ENCODE measurements around the gene CCDC127.
"Not testable (repeated sequence)": the region's sequence is repeated elsewhere in the genome, so short reads cannot be mapped to it uniquely, and the experiment has no call there.

CCDC127 gene

DNA sequence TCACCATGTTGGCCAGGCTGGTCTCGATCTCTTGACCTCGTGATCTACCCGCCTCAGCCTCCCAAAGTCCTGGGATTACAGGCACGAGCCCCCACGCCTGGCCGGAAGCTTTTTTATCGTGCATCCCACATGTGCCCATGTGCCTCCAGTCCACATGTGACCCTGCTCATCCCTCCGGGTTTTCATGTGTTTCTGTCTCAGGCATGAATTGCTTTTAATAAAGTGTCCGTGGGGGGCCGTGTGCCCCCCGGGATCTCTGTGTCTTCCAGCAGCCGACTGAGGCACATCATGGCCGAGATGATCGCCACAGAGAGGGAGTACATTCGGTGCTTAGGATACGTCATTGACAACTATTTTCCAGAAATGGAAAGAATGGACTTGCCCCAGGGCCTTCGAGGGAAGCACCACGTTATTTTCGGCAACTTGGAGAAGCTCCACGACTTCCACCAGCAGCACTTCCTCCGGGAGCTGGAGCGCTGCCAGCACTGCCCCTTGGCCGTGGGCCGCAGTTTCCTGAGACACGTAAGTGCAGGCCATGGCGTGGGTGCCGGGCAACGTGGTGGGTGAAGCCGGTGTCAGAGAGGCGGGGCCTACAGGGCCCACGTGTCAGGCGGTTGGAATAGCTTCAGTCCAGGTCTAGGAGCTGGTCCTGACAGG is 48.8 kb downstream of the CCDC127 start:
- DNase-seq, result no peak

- DNase-seq, result no peak
Observed at GRCh38 chr5:167982-168660, 49.8 kb downstream of the CCDC127 start.

DNA sequence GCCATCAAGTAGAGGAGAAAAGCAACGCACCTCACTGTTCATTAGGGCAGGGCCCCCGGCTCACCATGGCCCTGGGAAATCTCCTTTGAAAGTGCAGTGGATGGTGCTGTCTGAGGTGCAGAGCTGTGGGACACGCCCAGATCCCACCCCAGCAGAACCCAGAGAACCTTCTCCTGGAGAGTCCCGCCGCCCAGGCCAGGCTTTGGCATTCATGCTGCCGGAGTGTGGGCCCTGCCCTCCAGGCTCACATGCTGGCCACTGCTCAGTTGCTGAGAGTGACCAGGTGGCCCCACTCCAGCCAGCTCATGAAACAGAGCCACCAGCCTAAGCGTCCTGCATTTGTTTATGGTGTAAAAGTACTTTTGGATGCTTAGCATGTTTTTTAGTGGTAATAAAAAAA is 50.4 kb downstream of the CCDC127 start:
- no peak for DNase-seq

DNA sequence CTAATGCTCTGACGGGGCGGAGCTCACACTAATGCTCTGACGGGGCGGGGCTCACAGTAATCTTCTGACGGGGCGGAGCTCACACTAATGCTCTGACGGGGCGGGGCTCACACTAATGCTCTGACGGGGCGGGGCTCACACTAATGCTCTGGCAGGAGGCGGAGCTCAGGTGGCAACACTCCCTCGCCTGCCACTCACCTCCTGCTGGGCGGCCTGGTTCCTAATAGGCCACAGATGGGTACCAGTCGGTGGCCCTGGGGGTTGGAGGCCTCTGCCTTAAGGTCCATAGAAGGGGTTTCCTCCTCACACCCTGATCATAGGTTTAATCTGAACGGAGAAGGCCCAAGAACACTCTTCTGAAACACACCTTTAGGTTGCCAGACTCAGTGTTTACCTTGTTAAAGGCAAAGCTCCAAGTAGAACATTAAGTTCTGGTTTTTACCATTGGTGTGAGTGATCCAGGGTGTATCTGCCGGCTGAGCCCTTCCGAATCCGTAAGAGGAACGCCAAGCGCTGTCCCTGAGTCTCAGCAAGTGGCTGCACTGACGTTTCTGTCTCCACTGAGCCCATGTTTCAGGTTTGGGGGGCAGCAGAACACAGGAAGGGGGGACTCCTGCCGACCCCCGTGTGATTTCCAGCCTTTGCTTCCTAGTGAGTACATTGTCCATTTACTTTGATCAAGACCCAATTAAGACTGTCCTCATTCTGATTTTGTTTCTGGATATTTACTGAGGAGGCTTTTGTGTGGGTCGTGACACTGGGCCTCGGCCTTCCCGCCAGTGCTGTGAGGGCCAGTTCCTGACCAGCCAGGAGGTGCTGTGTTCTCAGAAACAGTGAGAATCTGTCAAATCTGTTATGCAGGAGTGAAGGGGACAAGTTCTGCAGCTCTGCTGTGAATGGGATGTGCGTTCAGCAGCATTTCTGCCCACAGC is 51.2 kb downstream of the CCDC127 start:
- no peak for DNase-seq

DNA sequence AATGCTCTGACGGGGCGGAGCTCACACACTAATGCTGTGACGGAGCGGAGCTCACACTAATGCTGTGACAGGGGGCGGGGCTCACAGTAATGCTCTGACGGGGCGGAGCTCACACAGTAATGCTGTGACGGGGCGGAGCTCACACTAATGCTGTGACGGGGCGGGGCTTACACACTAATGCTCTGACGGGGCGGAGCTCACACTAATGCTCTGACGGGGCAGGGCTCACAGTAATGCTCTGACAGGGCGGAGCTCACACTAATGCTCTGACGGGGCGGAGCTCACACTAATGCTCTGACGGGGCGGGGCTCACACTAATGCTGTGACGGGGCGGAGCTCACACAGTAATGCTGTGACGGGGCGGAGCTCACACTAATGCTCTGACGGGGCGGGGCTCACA is 53.2 kb downstream of the CCDC127 start:
- not testable (repeated sequence) for DNase-seq

DNA sequence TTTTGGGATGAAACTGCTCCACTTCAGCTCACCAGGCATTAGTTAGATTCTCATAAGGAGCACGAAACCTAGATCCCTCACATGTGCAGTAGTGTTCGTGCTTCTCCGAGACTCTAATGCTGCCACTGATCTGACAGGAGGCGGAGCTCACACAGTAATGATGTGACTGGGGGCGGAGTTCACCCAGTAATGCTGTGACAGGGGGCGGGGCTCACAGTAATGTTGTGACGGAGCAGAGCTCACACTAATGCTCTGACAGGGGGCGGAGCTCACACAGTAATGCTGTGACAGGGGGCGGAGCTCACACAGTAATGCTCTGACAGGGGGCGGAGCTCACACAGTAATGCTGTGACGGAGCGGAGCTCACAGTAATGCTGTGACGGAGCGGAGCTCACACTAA is 53.7 kb downstream of the CCDC127 start:
- DNase-seq, result no peak

GRCh38 chr5:163841-164240 is 54.1 kb downstream of the CCDC127 start:
- no peak for DNase-seq

DNA sequence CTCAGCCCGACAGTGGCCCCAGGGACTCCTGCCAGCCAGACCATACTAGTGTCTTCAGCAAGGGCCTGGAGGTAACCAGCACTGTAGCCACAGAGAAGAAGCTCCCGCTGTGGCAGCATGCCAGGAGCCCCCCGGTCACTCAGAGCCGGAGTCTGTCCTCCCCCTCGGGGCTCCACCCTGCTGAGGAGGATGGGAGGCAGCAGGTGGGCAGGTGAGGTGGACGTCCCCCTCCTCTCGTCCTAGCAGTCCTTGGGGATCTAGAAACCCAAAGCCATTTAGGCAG is 54.7 kb downstream of the CCDC127 start:
- DNase-seq, result no peak

DNA sequence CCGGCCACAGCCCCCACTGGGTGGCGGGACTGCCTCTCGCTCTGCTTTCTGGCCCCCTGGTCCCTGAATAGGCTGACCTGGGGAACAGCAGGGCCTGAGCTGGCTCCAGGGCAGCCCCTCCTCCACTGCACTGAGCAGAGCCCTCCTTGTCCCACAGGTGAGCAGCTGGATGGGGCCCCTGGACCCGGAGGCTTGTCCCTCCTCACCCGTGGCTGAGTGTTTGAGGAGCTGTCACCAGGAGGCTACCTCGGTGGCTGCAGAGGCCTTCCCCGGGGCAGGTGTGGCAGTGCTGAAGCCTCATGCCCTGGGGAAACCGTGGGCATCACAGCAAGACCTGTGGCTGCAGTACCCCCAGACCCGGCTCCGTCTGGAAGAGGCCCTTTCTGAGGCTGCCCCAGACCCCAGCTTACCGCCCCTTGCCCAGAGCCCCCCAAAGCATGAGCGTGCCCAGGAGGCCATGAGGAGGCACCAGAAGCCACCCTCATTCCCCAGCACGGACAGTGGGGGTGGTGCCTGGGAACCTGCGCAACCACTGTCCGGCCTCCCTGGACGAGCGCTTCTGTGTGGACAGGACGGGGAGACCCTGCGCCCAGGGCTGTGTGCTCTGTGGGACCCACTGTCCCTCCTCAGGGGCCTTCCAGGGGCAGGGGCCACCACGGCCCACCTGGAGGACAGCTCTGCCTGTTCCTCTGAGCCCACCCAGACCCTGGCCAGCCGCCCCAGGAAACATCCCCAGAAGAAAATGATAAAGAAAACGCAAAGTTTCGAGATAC is 55.2 kb downstream of the CCDC127 start:
- no peak for DNase-seq

GRCh38 chr5:162190-162564 is 55.8 kb downstream of the CCDC127 start:
- DNase-seq, result no peak

DNA sequence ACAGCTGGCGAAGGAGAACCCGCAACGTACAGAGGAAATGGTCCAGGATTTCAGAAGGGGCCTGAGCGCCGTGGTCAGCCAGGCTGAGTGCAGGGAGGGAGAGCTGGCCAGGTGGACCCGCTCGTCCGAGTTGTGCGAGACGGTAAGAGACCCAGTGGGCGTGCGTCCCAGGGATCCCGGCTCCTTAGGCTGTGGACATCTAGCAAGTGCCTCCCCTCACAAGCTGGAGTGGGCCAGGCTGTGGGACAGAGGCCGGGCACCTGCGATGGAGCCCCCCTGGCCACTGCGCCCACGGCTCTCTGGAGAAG is 56.2 kb downstream of the CCDC127 start:
- no peak for DNase-seq

DNA sequence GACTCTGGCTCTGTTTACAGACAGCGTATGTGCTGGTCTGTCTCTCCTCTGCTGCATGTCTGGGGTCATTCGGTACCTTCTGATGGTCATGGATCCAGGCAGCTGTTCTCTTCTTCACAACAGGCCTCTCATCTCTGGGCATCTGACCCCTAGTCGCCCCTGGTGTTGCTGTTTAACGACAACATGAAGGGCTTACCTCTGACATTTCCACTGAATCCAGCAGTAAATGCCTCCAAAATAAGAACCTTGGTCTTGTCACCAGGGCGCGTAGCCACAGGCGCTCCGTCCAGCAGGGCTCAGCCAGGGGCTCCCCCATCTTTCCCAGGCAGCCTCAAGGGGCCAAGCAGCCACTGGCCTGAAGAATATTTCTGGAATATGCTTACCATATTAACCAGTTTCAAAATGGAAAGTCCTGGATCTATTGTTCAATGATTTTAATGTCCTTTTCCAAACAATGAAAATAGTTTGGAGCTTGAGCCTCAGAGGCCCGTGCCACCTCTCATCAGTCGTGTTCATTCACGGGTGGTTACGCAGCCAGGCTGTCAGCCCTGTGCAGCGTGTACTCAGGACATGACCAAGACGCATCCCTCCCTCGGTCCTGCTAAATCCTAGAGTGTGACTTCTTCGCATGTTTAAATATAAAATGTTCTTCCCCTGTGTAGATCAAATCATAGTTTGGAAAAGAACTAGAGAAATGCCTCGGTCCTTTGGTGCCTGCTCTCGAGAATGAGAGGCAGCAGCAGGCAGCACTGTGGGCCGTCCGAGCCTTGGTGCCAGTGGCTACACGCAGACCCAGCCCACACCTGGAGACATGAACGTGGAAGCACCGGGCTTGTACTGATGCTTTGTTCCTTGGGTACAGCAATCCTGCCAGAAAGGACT is 56.8 kb downstream of the CCDC127 start:
- DNase-seq, result no peak

DNA sequence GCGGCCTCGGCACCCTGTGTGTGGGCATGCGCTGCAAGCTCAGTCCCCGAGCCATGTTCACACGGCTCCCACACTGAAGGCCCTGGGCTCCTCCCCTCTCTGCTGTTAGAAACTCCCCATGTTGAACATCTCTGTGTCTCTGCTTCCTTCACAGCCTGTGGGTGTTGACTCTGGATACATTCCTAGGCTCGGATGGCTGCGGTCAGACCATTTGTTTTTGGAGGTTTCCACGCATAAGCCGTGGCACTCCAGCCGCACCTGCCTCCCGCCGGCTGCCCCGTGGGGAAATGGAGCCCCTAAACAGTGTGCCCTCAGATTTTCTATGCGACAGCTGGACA is 57.8 kb downstream of the CCDC127 start:
- DNase-seq, result no peak

DNA sequence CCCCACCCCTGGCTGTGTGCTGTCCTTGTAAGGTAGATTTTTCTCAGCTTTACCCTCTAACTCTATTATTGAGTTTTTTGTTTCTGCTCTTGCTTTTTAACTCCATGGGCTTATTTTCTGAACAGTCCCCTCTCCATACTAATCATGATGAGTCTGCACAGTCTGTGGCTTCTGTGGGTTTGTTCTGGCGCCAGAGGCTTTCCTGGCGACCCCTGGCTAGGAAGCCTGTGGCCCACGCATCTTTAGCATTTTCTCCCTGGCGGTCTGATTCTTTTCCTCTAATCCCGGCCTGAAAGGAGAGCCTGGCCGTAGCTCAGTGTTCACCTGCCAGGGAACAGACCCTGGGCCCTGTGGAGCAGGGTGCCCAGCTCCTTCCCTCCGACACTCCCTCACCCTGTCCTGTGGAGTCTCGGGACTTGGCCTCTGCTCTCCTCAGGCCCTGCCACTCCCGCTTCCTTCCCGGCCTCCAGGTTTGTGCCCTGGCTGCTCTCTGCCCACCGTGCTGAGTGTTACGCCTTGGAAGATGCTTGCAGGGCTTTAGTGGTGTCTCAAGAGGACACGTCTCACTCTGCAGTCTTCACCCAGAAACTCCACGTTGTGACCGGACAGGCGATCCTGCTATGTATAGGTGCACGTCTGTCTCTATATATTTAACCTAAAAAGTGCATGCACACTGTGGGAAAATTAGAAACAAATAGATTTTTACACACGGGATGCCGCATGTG is 58.3 kb downstream of the CCDC127 start:
- no peak for DNase-seq

DNA sequence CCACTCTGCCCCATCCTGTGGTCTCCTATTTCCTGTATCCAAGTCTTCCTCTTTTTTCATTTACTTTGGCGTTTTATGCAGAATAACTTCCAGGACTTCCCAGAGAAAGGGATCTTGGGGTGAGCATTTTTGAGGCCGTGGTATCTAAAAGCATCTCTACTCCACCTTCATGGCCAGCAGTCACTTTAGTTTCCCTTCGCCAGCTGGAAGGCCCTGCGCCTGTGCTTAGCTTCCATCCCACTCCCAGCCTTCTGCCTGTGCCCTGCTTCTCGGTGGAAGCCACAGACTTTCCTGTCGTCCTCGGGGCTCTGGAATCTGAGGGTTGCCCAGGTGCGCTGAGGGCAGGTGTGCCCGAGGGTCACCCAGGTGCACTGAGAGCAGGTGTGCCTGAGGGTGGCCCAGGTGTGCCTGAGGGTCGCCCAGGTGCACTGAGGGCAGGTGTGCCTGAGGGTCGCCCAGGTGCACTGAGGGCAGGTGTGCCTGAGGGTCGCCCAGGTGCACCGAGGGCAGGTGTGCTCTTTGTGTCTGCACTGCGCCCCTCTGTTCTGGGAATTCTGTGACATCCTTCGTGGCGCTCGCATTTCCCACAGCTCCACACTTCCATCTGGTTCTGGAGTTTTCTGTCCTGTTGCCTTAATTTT is 59.0 kb downstream of the CCDC127 start:
- DNase-seq, result no peak

GRCh38 chr5:157801-158200 is 60.2 kb downstream of the CCDC127 start:
- no peak for DNase-seq

DNA sequence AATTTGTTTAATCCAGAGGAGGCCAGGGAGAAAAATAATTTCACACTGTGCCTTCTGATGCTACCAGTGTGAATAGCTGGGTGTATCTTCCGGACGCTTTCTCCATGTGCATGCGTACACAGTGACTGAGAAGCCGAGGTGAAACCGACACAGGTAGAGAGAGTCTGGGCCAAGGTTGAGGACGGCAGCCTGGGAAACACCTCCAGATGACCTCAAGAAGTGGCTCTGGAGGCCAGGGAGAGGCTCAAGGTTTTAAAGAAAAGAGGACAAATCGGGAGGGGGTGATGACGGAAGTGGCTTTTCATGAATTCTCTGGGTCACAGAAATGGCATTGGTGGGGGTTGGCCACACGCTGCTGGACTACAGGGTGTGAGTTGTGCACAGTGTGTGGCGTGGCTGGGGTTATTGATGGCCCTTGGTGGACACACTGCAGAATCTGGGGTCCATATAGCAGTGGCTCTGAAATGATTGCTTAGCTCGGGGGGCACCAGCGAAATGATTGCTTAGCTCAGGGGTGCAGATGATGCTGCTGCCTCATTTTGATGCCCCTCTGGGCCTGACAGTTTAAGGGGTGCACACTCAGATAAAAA is 60.7 kb downstream of the CCDC127 start:
- no peak for DNase-seq

GRCh38 chr5:156411-157072 is 61.4 kb downstream of the CCDC127 start:
- no peak for DNase-seq

DNA sequence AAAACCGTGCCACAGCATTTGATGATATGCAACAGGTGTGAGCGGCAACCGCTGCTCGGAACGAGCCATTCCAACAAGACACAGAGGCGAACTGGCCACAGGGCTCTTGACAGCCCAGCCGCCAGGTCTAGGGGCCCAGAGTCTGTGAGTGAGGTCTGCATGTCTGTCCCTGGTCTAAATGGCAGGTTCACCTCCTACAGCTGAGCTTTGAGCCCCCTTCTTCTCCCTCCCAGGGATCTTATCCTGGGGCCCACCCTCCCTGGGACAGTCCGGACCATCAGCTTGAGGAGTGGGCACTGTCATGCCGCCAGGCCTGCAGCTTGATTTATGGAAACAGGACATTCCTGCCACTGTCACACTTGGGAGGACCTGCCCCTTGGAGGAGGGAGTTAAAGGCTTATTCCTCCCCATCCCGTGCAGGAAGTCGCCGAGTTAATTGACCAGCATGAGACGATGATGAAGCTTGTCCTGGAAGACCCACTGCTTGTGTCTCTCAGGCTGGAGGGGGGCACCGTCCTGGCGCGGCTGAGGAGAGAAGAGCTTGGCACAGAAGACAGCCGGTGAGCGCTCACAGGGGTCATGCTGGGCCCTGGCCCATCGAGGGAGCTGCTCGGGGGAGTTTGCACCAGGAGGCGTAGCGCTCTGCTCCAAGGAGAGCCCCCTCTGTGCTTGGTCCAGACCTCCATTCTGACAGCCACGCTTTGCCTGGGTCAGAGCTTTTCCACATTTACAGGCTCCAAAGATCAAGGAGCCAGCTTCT is 62.1 kb downstream of the CCDC127 start:
- no peak for DNase-seq

- DNase-seq, result no peak
Observed at GRCh38 chr5:154826-155225, 63.1 kb downstream of the CCDC127 start.
